NCI-H187 (cell line): Measurements from ENCODE around the gene NISCH.

Experiments used
- DNase-seq, 2 experiments: peaks; one replicate each; lab custom pipeline; 2025; lab: John Stamatoyannopoulos, UW

Gene NISCH

DNA sequence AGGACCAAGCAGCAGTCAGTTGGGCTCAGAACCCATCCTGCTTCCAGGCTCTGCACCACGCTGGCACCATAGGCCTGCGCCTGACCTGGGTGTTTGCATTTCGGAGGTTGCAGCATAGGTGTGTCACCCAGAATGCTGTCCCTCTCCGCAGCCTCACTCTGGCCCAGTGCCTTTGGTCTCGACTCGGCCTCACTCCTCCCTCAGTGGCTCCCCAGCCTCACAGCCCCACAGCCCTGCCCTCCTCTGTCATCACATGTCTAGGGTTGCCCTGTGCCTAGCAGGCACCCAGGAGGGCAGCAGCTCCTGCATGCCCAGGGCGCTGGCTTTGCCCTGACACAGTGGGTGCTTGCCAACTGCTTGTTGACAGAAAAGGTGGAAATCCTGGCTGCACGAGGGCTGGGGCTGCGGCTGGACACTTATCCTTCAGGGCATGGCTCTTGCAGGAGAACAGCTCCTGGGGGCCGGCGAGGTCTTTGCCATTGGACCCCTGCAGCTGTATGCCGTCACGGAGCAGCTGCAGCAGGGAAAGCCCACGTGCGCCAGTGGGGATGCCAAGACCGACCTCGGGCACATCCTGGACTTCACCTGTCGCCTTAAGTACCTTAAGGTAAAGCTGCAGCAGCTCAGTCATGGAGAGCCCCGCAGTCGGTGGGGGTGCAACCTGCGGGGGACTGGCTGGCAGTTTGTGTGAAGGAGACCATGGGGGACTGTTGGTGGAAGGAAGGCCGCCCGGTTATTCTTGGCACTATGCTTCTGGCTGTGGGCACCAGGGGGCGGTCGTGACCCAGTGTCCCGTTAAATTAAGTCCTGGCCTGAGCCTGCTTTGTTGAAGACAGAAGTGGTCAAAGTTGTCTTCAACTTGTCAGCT lies 16.2 kb downstream of the NISCH start:
- DNase-seq: no peak

DNA sequence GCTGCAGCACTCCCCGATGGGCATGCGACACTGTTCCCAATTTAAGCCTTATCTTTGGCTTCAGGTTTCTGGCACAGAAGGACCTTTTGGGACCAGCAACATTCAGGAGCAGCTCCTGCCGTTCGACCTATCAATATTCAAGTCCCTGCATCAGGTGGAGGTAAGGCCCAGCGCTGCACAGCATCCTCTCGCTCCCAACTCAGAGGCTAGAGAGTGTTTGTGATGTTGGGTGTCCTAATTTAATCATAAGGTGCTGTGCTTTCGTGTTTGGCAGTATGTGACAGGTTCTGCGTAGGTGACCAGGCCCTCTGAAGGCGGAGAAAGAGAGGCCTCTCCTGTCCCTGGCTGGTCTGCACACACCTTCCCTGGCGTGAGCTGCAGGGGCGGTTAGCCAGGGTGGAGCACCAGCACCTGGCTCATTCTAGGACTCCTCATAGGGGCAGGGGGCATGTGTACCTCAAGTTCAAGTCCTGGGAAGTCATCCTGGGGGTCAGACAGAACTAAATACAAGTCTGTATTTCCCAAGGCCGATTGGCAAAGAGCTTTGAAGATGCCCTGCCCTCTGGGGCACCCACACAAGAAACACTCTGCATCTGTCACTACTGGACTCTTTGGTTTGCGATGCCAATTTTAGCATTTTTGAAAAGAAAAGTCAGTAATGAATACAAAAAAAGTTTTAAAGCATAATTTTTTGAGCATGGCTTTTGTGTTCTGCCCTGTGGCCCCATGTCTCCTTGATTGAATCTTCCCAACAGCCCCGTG lies 17.0 kb downstream of the NISCH start:
- DNase-seq: no peak

DNA sequence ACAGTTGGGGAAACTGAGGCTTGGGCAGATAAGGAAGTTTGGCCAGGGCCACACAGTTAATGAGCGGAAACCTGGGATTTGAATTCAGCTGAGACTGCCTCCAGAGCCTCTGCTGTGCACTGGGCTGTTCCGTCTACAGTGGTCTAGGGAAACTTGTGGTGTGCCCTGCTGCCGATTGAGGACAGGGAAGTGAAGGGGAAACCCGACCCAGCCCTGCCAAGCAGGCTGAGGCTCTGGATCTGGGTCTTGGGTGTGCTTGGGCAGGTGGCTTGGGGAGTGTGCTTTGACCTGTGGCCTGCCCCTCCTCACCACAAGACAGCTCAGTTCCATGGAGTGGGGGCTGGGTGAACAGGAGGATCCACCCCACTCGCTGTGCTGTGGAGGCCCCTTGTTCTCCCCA lies 17.6 kb downstream of the NISCH start:
- no peak for DNase-seq

DNA sequence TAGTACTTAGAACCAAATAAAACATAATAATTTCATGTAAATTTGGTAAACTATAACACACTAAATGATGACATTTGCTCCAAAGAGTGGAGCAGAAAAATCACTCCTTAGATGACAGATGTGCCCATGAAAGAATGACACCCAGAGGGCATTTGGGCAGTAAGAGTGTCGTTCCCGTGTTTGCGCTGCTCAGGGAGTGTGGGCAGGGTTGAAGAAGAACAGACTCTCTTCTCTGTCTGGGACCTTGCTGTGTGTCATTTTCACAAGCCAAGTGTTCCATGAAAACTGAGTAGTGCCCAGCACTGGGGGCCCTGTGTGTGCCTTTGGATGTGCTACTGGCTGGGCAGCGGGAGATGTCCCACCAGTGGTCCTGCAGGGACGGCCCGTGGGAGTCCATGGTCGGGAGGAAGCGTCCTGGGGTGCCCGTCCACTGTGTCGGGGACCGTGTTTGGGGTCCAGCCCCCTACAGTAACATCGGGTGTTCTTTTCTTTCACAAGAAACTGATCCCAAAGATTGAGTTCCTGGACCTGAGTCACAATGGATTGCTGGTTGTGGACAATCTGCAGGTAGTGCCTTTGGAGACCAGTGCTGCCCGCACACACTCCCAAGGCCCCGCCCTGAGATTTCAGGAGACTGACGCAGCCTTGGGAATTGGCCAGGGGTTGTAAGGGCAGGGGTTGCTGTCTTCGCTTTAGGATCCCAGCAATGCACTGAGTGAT lies 21.8 kb downstream of the NISCH start:
- no peak for DNase-seq

DNA sequence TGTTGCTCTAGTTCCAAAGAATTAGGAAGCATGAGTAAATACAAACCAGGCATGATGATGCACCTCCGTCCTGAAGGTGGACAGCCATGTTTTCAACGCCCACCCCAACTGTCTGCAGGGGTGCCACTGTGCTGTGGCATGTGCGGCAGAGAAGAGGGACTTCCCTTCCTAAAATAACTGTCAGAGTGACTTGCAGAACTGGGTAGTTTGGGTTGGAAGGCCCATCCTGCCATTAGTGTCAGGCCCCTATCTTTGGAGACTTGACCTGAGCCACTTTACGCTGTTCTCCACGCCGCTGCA lies 22.3 kb downstream of the NISCH start:
- no peak for DNase-seq

DNA sequence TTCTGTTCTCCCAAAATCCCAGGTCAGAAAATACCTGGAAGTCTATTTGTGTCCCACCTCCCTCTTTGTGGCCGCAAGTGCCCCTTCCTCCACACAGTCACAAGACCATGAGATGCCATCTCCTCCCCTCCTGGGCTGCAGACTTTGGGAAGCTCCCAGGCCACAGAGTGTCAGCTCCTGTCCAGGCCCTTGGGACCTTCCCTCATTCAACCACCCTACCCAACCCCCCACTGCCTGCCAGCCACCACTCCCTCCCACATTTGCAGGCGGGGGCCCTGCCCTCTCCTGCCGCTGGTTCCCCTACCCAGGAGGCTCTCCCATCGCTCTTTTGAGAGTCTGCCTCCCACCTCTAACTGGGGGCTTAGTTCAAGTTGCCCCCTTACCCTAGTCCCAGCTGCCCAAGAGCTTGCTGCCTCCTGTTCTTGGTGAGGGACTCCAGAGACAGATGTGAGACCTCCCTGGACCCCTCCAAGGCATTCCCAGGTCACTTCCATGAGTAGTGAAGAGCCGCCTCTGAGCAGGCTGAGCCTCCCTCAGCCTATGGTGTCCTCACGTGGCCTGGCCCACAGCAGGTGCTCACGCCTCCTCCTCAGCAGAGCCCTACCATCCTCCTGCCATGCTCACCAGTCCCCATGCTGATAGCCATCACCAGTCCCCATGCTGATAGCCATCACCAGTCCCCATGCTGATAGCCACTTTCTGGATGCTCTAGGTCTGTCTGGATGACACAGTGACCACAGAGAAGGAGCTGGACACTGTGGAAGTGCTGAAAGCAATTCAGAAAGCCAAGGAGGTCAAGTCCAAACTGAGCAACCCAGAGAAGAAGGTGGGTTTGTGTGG lies 23.9 kb downstream of the NISCH start:
- no peak for DNase-seq

DNA sequence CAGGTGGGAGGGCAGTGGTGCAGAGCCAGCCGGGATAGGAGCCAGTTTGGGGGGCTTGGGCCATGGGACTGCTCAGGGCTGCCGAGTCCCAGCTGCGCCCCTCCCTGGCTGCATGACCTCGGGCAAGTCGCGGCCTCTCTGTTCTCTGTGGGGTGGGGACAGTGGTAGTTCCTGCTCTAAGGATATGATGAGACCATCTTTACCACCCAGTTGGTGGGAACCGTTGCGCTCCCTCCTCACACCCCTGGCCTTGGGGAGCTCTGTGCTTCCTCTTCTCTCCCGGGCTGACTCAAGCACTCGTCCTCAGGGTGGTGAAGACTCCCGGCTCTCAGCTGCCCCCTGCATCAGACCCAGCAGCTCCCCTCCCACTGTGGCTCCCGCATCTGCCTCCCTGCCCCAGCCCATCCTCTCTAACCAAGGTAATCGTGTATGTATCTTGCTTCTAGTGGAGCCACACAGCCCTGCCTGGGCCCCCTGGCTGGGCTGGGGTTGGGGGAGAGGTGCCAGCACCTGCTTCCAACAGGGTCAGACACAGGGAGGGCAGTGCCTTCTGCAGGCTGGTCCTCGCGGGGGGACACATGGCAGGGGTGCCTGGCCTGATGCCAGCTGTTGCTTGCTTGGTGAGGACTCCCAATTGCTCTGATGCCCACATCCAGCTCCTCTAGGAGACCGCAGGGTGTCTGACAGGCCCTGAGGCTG lies 24.6 kb downstream of the NISCH start:
- DNase-seq: no peak

DNA sequence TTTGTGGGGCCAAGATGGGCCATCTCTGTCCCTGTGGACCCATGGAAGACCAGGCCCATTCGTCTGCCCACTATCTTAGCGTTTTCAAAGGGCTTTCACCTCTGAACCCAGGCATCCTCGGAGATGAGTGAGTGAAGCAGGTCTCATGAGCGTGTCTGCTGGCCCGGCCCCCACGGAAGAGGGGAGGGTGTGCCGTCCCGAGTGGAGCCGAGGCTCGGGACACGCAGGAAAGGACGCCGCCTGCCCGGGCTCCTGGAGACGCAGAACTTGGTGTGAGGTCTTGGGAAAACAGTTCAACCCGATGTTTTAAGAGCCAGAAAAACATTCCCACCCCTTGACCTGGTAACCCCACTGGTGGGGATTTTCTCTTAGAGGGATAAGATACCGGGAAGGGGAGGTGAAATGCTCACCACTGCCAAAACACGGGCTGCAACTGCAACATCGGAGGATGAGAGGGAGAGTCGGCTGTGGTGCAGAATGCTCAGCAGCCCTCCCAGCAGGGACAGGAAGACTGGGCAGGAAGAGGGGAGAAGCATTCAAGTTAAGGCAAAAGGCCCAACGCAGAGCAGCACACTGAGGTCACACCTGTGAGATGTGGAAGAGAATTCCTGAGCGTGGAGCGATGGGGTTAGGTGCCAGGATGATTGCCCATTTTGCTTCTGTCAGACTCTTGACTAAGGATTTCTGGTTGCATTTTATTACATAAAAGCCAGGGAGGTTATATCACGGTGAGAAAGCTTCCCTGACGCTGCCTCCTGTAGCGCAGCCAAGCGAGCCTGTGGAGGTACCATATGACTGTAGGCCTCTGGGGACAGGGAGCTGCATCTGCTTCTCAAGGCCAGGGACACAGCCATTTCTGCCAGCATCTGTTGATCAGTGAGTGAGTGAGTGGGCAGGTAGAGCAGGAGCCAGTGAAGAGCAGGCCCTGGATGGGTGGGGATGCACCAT lies 25.6 kb downstream of the NISCH start:
- DNase-seq: no peak

DNA sequence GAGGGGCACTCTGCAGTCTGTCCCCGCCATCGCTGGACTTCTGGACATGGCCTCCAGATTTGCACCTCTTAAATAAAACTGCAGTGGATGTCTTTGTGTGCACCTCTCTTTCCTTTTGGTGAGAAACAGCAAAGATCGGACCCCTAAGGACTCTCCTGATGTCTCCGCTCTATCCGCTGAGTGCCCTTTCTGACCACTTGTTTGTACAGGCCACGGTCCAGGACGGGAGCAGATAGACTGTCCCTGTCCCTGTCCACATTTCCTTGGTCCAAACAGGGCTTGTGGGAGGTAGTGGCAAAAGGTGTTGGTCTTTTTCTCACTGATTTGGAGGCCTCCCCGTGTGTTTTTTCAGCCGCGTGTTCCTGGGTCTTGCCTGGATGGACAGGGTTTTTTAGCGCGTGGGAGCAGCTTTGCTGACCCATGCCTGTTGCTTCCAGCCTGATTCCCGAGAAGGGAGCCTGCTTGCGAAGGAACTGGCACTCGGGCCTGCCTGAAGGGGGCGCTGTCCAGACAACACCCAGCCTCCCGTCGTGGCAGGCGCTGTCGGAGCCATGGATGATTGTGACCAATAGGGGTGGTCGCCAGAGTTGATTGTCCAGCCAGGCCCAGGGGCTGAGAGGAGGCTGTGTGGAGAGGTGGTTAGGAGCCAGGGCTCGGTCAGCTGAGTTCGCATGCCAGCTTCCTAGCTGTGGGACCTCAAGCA lies 26.6 kb downstream of the NISCH start:
- no peak for DNase-seq

DNA sequence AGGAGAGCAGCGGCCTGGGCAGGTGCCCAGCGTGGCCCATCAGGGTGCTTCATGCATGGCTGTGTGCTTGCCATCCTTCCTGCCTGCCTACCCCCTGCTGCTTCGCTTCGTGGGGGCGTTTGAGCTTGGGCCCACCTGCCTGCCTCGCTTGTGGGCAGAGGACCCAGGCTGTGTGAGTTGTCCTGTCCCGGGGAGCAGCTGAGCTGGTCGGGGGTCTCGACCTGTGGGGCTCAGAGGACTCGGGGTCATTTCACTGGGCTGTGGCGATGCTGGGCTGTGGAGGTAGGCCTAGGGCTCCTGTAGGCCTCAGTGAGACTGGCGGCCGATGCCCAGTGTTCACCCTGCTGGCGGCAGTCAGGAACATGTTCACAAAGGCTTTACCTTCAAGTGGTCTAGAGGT lies 27.7 kb downstream of the NISCH start:
- DNase-seq: no peak

DNA sequence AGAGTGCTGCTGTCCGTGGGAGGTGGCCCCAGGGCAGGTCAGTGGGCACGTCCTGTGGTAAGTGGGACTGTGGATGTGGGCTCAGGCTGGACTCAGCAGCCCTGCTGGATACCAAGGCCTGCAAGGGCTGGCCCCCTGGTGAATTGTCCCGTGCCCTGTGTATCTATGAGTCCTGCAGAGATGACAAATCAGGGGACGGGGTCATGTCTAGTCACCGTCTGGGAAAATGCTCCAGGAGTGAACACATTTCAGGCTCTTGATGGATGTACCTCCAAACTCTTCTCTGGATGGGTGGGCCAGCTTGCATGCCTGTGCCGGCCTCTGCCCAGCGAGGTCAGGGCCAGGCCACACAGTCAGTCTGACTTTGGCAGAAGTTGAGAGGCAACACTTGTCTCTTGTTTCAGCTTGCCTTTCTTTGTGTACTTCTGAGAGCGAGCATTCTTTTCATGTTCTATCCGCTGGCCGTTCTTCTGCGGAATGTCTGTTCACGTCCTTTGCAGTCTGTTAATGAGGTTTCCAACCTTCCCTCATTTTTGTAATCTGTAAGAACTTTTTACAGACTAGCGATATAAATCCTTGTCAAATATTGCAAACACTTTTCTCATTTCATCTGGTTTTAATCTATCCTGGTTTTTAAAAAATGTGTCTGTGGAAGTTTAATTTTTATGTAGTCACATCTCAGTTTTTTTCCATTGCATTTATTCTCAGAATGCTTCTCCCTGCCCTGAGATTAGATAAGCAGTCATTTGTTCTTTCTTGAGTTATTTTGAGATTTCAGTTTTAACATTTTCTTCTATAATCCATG lies 28.4 kb downstream of the NISCH start:
- no peak for DNase-seq

DNA sequence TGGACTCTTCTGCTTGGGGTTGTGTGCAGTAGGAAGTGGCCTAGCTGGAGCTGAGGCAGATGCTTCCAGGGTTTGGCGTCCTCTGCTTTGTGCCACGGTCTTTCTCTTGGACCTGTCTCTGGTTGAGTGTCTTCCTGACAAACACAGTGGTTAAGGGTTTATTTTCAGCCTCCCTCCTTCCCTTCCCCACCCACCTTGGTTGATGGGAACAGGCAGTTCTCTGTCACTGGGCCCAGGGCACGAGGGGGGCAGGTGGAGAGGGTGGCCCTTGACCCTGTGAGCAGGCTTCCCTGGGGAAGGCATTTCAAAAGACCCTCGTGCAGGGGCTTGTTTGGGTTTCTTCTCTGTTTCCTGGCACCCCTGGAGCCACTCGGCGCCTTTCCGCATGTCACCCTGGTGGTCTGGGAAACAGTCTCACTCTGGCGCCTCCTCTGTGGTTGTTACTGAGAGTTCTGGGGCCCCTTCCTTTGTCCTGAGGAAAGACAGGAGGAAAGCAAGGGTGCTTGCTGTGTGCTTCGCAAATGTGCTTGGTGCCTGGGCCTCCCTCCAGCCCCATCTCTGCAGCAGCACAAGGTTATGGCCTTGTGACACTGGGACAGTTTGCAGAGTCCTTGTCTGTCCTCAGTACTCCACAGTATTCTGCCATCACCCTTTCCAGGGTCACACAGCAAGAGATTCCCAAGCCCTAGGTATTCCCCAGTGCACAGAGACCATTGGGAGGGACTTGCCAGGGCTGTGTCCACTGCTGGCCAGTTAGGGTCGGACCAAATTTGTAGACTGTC lies 29.5 kb downstream of the NISCH start:
- no peak for DNase-seq

DNA sequence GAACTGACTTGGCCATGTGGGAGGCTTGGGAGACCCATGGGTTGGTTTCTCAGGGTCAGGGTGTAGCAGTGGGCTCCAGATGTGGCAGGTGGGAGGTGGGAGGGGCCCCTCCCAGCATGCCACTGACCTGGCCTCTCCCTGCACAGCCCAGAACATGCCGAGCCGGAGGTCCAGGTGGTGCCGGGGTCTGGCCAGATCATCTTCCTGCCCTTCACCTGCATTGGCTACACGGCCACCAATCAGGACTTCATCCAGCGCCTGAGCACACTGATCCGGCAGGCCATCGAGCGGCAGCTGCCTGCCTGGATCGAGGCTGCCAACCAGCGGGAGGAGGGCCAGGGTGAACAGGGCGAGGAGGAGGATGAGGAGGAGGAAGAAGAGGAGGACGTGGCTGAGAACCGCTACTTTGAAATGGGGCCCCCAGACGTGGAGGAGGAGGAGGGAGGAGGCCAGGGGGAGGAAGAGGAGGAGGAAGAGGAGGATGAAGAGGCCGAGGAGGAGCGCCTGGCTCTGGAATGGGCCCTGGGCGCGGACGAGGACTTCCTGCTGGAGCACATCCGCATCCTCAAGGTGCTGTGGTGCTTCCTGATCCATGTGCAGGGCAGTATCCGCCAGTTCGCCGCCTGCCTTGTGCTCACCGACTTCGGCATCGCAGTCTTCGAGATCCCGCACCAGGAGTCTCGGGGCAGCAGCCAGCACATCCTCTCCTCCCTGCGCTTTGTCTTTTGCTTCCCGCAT lies 31.8 kb downstream of the NISCH start:
- no peak for DNase-seq

DNA sequence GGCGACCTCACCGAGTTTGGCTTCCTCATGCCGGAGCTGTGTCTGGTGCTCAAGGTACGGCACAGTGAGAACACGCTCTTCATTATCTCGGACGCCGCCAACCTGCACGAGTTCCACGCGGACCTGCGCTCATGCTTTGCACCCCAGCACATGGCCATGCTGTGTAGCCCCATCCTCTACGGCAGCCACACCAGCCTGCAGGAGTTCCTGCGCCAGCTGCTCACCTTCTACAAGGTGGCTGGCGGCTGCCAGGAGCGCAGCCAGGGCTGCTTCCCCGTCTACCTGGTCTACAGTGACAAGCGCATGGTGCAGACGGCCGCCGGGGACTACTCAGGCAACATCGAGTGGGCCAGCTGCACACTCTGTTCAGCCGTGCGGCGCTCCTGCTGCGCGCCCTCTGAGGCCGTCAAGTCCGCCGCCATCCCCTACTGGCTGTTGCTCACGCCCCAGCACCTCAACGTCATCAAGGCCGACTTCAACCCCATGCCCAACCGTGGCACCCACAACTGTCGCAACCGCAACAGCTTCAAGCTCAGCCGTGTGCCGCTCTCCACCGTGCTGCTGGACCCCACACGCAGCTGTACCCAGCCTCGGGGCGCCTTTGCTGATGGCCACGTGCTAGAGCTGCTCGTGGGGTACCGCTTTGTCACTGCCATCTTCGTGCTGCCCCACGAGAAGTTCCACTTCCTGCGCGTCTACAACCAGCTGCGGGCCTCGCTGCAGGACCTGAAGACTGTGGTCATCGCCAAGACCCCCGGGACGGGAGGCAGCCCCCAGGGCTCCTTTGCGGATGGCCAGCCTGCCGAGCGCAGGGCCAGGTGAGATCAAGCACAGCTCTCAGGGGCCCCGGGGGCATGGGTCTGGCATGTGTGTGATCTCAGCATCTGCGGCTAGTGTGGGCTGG lies 32.6 kb downstream of the NISCH start:
- DNase-seq: no peak

DNA sequence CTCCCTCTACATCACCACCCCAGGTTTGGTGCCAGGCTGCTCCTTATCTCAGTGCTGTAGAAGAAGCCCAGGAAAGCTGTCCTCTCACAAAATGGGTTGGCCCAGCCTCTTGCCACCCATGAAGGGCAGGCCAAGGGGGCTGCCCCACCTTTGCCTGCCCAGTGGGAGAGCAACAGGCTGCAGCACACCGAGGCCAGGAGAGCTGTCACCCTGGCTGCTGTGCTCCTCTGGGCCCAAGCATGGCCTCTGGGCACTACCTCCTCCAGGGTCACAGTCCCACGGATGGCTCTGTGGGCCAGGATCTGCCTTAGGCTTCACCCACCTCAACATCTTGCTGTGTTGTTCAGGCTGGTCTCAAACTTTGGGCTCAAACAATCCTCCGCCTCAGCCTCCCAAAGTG lies 33.3 kb downstream of the NISCH start:
- no peak for DNase-seq

DNA sequence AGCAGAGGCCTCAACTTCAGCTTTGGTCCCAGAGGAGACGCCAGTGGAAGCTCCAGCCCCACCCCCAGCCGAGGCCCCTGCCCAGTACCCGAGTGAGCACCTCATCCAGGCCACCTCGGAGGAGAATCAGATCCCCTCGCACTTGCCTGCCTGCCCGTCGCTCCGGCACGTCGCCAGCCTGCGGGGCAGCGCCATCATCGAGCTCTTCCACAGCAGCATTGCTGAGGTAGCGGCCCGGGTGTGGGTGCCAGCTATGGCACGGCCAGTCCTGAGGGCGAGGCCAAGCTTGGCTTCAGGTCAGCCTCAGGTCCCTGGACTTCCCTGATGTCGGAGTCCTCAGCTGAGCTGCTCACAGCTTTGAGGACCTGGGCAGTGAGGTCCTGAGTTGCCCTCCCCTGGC lies 34.0 kb downstream of the NISCH start:
- no peak for DNase-seq
